Mammary epithelial cell (primary cell): ENCODE data around the gene CERKL.

ENCODE experiments used
- EZH2 ChIP-seq: IDR thresholded peaks from 2 replicates; pipeline ENCODE4 v1.6.1; 2012; ENCODE audit warnings: low read length, inconsistent platforms, borderline replicate concordance
- TF ChIP-seq, protein P1 (sequence below), 2 donors: IDR thresholded peaks in 1 of 2; conservative IDR thresholded peaks in 1 of 2; 2 replicates each; pipeline ENCODE4 v1.5.1; 2011 to 2012; ENCODE audit warnings: inconsistent platforms in 2 of 2, low read length in 2 of 2, mild to moderate bottlenecking in 2 of 2, control low read depth in 1 of 2, low read depth in 1 of 2; ENCODE audit not compliant: insufficient read depth in 1 of 2; ENCODE audit errors: extremely low read depth in 1 of 2

DNA sequence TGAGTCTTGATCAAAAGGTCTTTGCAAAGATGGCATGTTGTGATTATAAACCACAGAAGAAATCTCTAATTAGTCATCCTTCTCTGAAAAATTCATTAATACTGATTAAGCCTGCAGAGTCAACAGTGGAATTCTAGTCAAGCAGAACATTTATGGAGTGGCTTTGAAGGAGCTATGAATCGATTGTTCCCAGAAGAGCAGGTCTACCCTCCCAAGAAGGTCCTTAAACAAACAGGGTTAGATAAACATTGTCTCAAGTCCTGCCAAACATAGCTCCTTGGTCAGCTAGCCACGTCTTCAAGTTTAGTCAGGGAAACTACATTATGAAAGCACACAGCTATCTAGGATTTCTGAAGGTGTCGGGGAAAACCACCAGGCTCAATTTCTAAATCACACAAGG lies 110.8 kb downstream of the CERKL start:
- TF ChIP-seq, protein P1, sequence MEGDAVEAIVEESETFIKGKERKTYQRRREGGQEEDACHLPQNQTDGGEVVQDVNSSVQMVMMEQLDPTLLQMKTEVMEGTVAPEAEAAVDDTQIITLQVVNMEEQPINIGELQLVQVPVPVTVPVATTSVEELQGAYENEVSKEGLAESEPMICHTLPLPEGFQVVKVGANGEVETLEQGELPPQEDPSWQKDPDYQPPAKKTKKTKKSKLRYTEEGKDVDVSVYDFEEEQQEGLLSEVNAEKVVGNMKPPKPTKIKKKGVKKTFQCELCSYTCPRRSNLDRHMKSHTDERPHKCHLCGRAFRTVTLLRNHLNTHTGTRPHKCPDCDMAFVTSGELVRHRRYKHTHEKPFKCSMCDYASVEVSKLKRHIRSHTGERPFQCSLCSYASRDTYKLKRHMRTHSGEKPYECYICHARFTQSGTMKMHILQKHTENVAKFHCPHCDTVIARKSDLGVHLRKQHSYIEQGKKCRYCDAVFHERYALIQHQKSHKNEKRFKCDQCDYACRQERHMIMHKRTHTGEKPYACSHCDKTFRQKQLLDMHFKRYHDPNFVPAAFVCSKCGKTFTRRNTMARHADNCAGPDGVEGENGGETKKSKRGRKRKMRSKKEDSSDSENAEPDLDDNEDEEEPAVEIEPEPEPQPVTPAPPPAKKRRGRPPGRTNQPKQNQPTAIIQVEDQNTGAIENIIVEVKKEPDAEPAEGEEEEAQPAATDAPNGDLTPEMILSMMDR (conservative IDR thresholded peaks at IDR 0.05 in 1 of 2, IDR thresholded peaks at IDR 0.05 in 1 of 2; ENCODE audit: extremely low read depth in 1 of 2, insufficient read depth in 1 of 2, low read depth in 1 of 2, low read length in 2 of 2): no peak
- no peak for TF ChIP-seq EZH2
